Fibroblast of villous mesenchyme (primary cell): ENCODE data around the gene PDHX. TPM values are rescaled to one million over a fixed set of nuclear protein-coding genes. Genes with fewer than 3 reads are reported as not detected.
"Not testable (repeated sequence)": the region's sequence is repeated elsewhere in the genome, so short reads cannot be mapped to it uniquely, and the experiment has no call there.

ENCODE experiments used
- DNase-seq: peaks from one replicate; pipeline ENCODE4 v3.0.0-alpha.2; 2010; ENCODE audit warnings: low read depth
- H3K4me3 ChIP-seq: 2 replicates; pipeline ENCODE4 v1.5.1; 2011; ENCODE audit warnings: low read depth, mild to moderate bottlenecking, low read length
- CTCF ChIP-seq: IDR thresholded peaks from 2 replicates; pipeline ENCODE4 v1.5.1; 2012; ENCODE audit warnings: low read depth, mild to moderate bottlenecking, low read length; ENCODE audit not compliant: insufficient read depth
- total RNA-seq: library from RNA; depleted of rRNA; stranded (reverse); fragments of >200 nt; gene quantifications from 2 replicates; pipeline ENCODE4 v1.2.3, GENCODE V29; 2012

The PDHX gene
- total RNA-seq, 1 donor, result 66.9 TPM

GRCh38 chr11:34909415-34909814, 7.0 kb upstream of the PDHX start:
- no peak for DNase-seq
- no peak overlapping the region for H3K4me3 ChIP-seq
- TF ChIP-seq CTCF, result no peak

- H3K4me3 ChIP-seq, result no peak overlapping the region
- DNase-seq, result no peak
- TF ChIP-seq CTCF, result no peak
Observed at GRCh38 chr11:34909955-34910354, 6.5 kb upstream of the PDHX start.

- no peak overlapping the region for H3K4me3 ChIP-seq
- TF ChIP-seq CTCF, result no peak
- no peak for DNase-seq
Observed at GRCh38 chr11:34910817-34911216, 5.6 kb upstream of the PDHX start.

- no peak for DNase-seq
- TF ChIP-seq CTCF, result no peak
Observed at GRCh38 chr11:34911676-34912075, 4.7 kb upstream of the PDHX start.

GRCh38 chr11:34913556-34913955, 2.9 kb upstream of the PDHX start:
- not testable (repeated sequence) for H3K4me3 ChIP-seq, DNase-seq

More at GRCh38 chr11:34911676-34912075, 4.7 kb upstream of the PDHX start:
- no peak overlapping the region for H3K4me3 ChIP-seq

- peak; percentile 64 for DNase-seq
- H3K4me3 ChIP-seq, result peak overlapping the region; percentile 77
- no peak for TF ChIP-seq CTCF
Observed at GRCh38 chr11:34915136-34916014, 1.0 kb upstream of the PDHX start.

- no peak for TF ChIP-seq CTCF
- DNase-seq, result no peak
- H3K4me3 ChIP-seq, result peak overlapping the region; percentile 77
Observed at GRCh38 chr11:34916843-34917770, 689 bp downstream of the PDHX start.
